ENCODE data around the gene NRARP.

Gene NRARP

DNA sequence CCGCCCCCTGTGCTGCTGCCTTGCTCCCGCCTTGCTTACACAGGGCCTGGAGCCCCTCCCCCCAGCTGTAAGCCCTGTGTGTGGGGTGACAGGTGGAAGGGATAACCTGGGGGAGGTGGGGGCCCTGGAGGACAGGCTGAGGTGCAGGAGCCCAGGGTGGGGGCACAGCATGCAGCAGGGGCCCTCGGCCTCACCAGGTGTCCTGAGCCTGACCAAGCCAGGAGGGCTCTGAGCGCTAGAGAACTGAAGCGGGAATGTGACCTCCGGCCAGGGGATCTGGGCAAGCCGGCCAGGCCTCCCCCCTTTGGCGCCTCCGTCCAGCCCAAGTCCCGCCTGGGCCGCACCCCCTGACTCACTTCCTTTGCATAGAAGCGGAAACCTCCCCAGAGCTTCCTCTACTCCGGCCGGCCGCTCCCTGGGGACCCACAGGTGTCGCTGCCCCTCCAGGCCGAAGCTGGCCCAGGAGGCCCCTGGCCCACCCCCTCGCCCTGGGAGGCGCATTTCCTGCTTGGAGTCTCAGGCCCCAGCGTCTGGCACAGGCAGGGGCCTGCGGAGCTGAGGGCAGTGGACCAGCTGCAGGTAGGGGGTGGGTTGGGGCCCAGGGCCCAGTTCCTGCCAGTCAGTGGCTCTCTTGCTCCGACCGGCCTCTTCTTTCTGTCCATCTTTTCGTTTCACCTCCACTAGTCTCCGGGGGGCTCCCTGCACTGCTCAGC, 24.6 kb downstream of the NRARP start, which contains the start of gene TOR4A:
Gene TOR4A, plus strand, starts transcription at position 398 of the 713 bp plus-strand sequence. CDS start 964 bp downstream, outside the sequence.
- no peak for DNase-seq (ENCODE audit: low read depth, low spot score)

GRCh38 chr9:137276473-137277328, 25.4 kb downstream of the NRARP start:
- no peak for DNase-seq (ENCODE audit: low read depth, low spot score)

DNA sequence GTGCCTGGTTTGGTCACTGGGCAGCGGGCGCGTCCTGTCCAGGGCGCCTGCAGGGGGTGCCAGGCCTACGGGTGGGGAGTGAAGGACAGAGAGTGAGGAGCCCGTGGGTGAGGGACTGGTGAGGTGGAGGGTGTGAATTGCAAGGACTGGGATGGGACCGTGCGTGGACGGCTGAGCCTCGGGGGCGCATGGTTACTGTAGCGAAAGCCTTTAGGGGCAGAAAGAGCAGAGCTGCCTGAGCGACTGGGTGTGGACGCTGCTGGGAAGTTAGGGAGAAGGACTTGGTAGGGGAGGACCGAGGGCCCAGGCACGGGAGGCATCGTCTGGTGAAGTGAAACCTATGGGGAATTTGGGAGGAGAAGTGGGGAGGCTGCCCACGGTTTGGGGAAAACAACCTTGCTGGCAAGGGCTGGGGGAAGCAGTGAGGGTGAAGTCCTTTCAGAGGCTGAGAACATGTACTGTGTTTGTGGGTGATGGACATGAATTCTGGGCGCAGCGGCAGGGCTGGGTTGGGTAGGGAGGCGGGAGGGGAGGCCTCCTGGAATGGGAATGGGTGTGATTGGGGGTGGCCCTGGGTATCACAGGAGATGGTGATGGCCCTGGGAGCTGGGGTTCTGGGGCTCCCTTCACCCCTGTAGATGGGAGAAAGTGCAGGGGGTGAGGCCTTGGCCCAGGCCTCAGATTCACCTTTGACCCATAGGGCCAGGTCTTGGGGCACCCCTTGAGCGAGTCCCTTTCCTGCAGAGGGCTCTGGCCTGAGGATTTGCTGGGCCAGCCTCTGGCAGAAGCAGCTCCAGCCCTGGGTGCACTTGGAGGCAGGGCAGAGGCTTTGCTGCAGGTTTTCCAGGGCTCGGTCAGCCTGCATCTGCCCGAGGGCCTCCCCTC, 26.2 kb downstream of the NRARP start:
- DNase-seq (ENCODE audit: low read depth, low spot score): no peak

- DNase-seq (ENCODE audit: low read depth, low spot score): no peak
Observed at GRCh38 chr9:137275203-137275587, 26.9 kb downstream of the NRARP start.

DNA sequence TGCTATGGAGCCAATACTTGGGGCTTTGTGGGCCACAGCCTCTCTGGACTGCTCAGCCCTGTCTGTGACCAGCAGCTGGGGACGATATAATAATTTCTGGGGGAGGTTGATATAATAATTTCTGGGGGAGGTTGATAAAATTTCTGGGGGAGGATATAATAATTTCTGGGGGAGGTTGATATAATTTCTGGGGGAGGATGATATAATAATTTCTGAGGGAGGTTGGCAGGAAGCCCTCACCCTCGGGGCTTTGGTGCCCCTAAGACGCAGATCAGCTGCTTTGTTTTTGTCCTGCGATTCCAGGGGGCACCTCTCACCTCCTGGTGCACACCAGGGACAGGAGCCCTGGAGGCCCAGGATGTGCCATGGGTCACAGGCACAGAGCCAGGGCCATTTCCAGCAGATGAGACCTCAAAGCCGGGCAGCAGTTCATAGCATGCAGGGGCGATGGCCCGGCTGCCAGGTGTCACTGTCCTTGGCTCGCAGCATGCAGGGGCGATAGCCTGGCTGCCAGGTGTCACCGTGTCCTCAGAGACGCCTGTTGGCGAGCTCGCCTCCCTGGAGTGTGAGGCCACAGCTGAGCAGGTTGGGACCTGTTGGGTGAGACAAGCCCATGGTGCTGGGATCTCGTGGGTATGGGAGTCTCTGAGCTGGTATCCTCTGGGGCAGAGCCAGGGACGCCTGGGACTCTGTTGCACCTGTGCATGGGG, 28.3 kb downstream of the NRARP start:
- no peak for DNase-seq (ENCODE audit: low read depth, low spot score)

- DNase-seq (ENCODE audit: low read depth, low spot score): no peak
Observed at GRCh38 chr9:137273095-137273490, 29.0 kb downstream of the NRARP start.

DNA sequence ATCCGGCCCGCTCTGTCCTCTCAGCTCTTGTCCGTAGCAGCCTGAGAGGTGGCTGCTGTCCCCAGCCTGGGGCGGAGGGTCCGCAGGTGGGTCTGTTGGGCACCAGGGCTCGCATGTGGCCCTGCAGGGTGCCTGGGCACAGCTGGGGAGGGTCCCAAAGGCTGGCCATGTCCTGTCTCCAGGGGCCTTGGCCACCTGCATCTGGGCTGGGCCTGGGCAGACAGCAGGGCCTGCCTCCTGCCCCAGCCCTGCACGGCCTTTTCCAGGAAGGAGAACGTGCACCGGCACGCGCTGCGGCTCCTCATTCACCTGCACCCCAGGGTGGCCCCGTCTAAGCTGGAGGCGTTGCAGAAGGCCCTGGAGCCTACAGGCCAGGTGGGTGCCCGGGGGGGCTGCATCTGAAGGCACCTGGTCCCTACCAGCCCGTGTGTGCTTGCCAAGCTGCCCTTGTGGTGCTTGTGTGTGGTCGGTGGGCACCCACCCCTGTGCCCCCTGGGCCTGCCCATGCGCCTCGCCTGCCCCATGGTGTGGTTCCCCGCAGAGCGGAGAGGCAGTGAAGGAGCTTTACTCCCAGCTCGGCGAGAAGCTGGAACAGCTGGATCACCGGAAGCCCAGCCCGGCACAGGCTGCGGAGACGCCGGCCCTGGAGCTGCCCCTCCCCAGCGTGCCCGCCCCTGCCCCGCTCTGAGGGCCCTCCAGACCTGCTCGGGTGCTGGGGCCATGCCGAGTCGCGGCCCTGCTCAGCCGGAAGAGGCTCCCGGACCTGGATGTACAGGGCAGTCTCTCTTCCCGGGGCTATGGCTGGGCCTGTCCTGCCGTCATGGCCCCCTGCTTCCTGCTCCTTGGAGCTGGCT, 29.6 kb downstream of the NRARP start:
- DNase-seq (ENCODE audit: low read depth, low spot score): no peak

GRCh38 chr9:137271696-137272076, 30.4 kb downstream of the NRARP start:
- DNase-seq (ENCODE audit: low read depth, low spot score): no peak

GRCh38 chr9:137270929-137271695, 31.0 kb downstream of the NRARP start:
- no peak for DNase-seq (ENCODE audit: low read depth, low spot score)

- DNase-seq (ENCODE audit: low read depth, low spot score): no peak
Observed at GRCh38 chr9:137269231-137269772, 32.8 kb downstream of the NRARP start.

DNA sequence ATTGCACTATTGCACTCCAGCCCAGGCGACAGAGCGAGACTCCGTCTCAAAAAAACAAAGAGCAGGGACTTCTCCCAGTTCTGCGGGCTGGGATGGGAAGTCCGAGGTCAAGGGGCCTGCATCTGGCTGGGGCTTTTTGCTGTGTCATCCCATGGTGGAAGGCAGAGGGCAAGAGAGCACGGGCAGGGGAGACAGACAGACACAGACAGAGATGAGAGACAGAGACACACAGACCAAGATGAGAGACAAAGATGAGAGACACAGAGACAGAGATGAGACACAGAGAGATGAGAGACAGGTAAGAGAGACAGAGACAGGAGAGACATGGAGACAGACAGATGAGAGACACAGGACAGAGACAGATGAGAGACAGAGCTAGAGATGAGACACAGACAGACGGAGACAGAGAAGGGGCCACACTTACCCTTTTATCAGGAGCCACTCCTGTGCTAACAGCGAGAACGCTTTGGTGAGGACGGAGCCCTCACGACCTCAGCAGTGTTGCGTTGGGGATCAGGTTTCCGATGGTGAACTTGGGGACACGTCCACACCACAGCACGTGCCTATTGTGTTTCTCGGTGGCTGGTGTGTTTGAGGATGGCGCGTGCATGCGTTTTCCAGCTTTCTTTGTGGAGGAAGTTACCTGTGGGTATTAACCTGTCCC, 33.4 kb downstream of the NRARP start:
- no peak for DNase-seq (ENCODE audit: low read depth, low spot score)

DNA sequence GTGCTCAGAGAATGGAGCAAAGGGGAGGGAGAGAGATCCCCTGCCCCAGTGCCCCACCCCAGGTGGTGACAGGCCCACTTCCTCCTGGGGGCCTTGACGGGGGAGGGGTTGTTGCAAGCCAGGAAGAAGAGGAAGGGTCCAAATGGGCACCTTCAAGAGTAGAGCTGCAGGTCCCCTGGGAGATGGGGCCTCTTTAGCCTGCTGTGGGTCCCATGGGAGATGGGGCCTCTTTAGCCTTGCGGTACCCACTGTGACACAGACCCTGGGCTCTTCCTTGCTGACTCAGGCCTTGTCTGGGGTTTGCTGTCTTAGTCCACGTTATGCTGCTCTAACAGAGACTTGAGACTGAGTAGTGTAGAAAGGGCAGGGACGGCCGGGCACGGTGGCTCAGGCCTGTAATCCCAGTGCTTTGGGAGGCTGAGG, 34.1 kb downstream of the NRARP start:
- no peak for DNase-seq (ENCODE audit: low read depth, low spot score)

DNA sequence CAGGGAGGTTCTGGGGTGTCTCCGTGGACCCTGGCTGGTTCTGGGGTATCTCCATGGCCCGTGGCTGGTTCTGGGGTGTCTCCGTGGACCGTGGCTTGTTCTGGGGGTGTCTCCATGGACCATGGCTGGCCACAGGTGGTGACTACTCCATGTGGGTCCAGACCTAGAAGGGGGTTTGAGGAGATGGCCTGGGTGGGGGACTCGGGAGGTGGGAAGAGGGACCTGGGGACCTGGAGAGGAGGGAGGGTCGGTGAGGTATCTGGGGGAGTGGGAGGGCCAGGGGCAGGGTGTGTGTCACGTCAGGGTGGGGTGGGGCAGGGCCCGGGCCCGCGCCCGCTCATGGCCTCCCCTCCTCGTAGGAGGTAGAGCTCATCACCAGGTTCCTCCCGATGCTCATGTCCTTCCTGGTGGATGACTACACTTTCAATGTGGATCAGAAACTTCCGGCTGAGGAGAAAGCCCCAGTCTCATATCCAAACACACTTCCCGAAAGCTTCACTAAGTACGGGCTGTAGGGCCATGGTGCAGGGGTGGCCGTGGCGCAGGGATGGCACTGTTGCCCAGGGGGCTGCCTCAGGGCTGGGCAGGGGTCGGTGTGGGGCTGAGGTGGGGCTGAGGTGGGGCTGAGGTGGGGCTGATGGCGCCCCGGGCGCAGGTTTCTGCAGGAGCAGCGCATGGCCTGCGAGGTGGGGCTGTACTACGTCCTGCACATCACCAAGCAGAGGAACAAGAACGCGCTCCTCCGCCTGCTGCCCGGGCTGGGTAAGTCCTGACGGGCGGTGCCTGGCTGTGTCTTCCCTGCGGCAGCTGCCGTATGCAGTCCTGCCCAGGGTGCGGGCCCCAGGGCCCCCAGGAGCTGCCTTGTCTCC, 35.3 kb downstream of the NRARP start:
- no peak for DNase-seq (ENCODE audit: low read depth, low spot score)

- DNase-seq (ENCODE audit: low read depth, low spot score): no peak
Observed at GRCh38 chr9:137266162-137266527, 35.9 kb downstream of the NRARP start.

GRCh38 chr9:137265496-137266161, 36.4 kb downstream of the NRARP start:
- no peak for DNase-seq (ENCODE audit: low read depth, low spot score)

DNA sequence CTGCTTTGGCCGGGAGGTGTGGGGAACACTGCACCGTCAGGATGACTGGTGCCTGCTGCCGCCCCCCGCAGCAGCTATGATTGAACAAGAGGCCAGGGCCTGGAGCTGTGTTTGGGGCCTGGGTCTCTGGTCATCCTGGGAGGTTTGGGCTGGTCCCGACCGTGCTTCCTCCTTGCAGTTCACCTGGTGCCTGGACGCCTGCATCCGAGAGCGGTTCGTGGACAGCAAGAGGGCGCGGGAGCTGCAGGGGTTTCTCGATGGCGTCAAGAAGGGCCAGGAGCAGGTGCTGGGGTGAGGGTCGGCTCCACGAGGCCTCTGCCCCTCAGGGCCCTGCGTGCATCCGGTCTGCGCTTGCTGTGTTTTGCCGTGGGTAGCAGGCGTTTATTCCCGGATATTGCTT, 38.0 kb downstream of the NRARP start:
- no peak for DNase-seq (ENCODE audit: low read depth, low spot score)

DNA sequence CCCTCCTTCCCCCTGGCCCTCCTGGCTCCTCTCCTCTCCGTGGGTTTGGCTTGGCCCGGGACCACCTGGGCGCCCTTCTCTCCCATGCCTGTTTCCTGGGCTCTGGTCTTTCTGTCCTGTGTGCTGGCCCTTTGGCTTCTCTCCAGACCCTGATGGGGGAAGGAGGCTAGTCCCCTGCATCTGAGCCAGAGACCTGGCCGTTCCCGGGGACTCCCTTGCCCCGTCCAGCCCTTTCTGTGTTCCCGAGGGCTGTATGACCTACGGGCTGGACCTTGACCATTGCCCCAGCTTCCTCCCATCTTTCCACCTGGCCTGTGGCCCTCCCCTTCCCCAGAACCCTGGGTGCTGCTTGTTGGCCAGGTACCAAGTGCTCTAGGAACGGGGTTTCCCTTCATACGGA, 38.6 kb downstream of the NRARP start:
- no peak for DNase-seq (ENCODE audit: low read depth, low spot score)
